ENCODE results near the gene SLC30A4.

DNA sequence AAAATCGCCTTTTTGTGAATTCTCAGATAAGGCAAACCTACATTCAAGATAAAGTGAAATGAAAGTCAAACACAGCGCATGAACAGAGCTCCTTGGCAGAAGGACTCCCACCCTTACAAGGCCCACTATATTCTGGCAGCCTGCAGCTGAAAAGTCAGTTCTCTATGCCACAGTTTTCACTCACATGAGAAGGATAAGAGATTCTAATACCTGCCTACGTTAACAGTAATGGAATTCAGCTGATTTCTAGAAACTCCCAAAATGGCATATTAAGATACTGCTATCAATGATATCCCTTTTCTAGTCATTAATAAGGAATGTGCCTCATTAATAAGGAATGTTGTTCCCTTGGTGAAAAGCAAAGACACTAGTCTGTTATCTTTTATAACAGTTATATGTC, 27.0 kb downstream of the SLC30A4 start:
- TF ChIP-seq POLR2A (IDR thresholded peaks at IDR 0.05) = no peak
- TF ChIP-seq, protein P1, sequence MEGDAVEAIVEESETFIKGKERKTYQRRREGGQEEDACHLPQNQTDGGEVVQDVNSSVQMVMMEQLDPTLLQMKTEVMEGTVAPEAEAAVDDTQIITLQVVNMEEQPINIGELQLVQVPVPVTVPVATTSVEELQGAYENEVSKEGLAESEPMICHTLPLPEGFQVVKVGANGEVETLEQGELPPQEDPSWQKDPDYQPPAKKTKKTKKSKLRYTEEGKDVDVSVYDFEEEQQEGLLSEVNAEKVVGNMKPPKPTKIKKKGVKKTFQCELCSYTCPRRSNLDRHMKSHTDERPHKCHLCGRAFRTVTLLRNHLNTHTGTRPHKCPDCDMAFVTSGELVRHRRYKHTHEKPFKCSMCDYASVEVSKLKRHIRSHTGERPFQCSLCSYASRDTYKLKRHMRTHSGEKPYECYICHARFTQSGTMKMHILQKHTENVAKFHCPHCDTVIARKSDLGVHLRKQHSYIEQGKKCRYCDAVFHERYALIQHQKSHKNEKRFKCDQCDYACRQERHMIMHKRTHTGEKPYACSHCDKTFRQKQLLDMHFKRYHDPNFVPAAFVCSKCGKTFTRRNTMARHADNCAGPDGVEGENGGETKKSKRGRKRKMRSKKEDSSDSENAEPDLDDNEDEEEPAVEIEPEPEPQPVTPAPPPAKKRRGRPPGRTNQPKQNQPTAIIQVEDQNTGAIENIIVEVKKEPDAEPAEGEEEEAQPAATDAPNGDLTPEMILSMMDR (IDR thresholded peaks at IDR 0.05) = no peak

Measured in prostate gland (tissue), 2 donors.